Head of caudate nucleus (tissue), 42 donors: Measurements from ENCODE around the gene FBXL13.
"Not testable (repeated sequence)": the region's sequence is repeated elsewhere in the genome, so short reads cannot be mapped to it uniquely, and the experiment has no call there.

Source experiments
- DNase-seq, 42 donors: peaks; one replicate each; pipeline versions ENCODE4 v3.0.0 to v3.0.0-alpha.2; 2020 to 2021; ENCODE audit warnings: mixed read lengths in 7 of 42
- intact Hi-C: fragments of 100-400 bp; cut with DNase I; formaldehyde crosslinking; loops from one replicate; pipeline ENCODE4 v1.15.0; 2022

The FBXL13 gene

GRCh38 chr7:102763295-102763905 lies 311.2 kb downstream of the FBXL13 start:
- DNase-seq, intact Hi-C loops: not testable (repeated sequence)
